HG02885 (cell line): Measurements from ENCODE around the gene MUC5B.
"Not testable (repeated sequence)": the region's sequence is repeated elsewhere in the genome, so short reads cannot be mapped to it uniquely, and the experiment has no call there.

ENCODE experiments used
- ATAC-seq: cut with Tn5 transposase; IDR thresholded peaks from one replicate; pipeline ENCODE4 v1.9.1; 2021; ENCODE audit warnings: mild to moderate bottlenecking; ENCODE audit not compliant: unreplicated experiment, poor library complexity

MUC5B gene

GRCh38 chr11:1242751-1243150, 19.9 kb downstream of the MUC5B start:
- ATAC-seq, result not testable (repeated sequence)

- not testable (repeated sequence) for ATAC-seq
Measured at GRCh38 chr11:1243521-1243920, 20.7 kb downstream of the MUC5B start.

- ATAC-seq, result not testable (repeated sequence)
Measured at GRCh38 chr11:1244557-1244956, 21.7 kb downstream of the MUC5B start.

GRCh38 chr11:1245717-1246116, 22.9 kb downstream of the MUC5B start:
- not testable (repeated sequence) for ATAC-seq

GRCh38 chr11:1246301-1246700, 23.4 kb downstream of the MUC5B start:
- not testable (repeated sequence) for ATAC-seq

- ATAC-seq, result not testable (repeated sequence)
Measured at GRCh38 chr11:1247026-1247425, 24.2 kb downstream of the MUC5B start.

GRCh38 chr11:1248951-1249350, 26.1 kb downstream of the MUC5B start:
- ATAC-seq, result not testable (repeated sequence)

- not testable (repeated sequence) for ATAC-seq
Measured at GRCh38 chr11:1250411-1250810, 27.5 kb downstream of the MUC5B start.

- ATAC-seq, result no peak
Measured at GRCh38 chr11:1251236-1251770, 28.4 kb downstream of the MUC5B start.

- ATAC-seq, result no peak
Measured at GRCh38 chr11:1252371-1253102, 29.7 kb downstream of the MUC5B start.

GRCh38 chr11:1253103-1253485, 30.2 kb downstream of the MUC5B start:
- ATAC-seq, result no peak

GRCh38 chr11:1254086-1254648, 31.3 kb downstream of the MUC5B start:
- no peak for ATAC-seq

GRCh38 chr11:1254733-1255132, 31.9 kb downstream of the MUC5B start:
- ATAC-seq, result no peak

GRCh38 chr11:1255151-1255550, 32.3 kb downstream of the MUC5B start:
- no peak for ATAC-seq

- no peak for ATAC-seq
Measured at GRCh38 chr11:1256257-1257045, 33.6 kb downstream of the MUC5B start.

- ATAC-seq, result no peak
Measured at GRCh38 chr11:1257366-1257765, 34.5 kb downstream of the MUC5B start.

- ATAC-seq, result no peak
Measured at GRCh38 chr11:1257916-1258315, 35.0 kb downstream of the MUC5B start.

GRCh38 chr11:1258401-1259075, 35.7 kb downstream of the MUC5B start:
- no peak for ATAC-seq

GRCh38 chr11:1259076-1259461, 36.2 kb downstream of the MUC5B start:
- no peak for ATAC-seq

GRCh38 chr11:1259561-1259960, 36.7 kb downstream of the MUC5B start:
- no peak for ATAC-seq
